Testis (tissue), 2 donors: ENCODE data around the gene MLKL.

Source experiments
- CTCF ChIP-seq, 3 experiments: fragments of 450-650 bp in 2 of 3; fragments of 200-600 bp in 1 of 3; sonication (generic) in 1 of 3; IDR thresholded peaks; one replicate each; pipeline ENCODE4 v1.5.1; 2016 to 2019; ENCODE audit warnings: antibody characterized with exemption in 3 of 3, mild to moderate bottlenecking in 2 of 3, moderate library complexity in 1 of 3
- POLR2A ChIP-seq: fragments of 450-650 bp; IDR thresholded peaks from one replicate; pipeline ENCODE4 v1.6.1; 2017; ENCODE audit warnings: antibody characterized with exemption, mild to moderate bottlenecking, moderate library complexity

- TF ChIP-seq CTCF (IDR thresholded peaks at IDR 0.05) (no peak), POLR2A (no peak)
These were observed 22.8 kb downstream of the MLKL start for GRCh38 chr16:74677868-74678267.
